Kasumi-1 (cell line): ENCODE measurements around the gene ADGRA1.

ENCODE experiments used
- DNase-seq, 2 experiments: peaks; one replicate each; lab custom pipeline; 2025; lab: John Stamatoyannopoulos, UW

Gene ADGRA1

DNA sequence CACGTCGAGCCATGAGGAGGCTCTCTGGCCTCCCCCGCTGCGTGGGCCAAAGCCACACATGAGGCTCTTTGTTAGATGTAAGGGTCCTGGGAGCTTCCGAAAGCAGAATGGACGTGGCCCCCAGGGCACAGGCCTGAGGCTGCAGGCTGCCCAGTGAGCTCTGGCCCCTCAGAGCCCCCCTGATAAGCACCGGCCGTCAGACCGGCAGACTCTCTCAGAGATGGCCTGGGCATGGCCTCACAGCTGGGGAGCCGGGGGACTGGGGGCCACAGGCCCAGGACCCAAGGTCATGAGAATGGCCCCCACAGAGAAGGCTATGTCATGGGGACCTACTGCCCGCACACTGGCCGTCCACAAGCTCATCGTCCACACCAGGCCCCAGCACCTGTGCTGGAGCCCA is 31.7 kb upstream of the ADGRA1 start:
- DNase-seq: no peak

DNA sequence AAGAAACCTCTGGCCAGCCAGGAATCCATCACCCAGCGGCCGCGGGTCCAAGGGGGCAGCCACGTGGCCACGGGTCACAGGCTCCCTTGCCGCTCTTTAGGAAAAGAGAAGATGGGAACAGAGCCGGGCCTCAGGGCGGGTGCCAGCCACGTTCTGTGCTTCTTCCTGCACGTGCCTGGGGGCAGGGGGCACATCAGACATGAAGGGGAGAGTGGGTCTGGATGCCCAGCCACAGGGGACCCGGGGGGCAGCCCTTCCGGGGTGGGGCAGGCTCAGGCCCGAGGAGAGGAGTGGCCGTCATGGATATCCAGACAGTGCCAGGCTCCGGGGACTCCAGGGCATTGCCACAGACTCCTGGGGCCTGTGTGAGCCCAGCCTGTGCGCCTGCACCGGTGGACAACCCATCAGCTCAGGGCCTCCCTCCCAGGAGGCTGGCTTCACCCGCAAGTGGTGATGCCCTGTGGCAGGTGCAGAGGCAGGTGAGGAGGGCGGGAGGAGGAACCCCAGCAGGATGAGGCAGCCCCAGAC is 31.0 kb upstream of the ADGRA1 start:
- DNase-seq: no peak

DNA sequence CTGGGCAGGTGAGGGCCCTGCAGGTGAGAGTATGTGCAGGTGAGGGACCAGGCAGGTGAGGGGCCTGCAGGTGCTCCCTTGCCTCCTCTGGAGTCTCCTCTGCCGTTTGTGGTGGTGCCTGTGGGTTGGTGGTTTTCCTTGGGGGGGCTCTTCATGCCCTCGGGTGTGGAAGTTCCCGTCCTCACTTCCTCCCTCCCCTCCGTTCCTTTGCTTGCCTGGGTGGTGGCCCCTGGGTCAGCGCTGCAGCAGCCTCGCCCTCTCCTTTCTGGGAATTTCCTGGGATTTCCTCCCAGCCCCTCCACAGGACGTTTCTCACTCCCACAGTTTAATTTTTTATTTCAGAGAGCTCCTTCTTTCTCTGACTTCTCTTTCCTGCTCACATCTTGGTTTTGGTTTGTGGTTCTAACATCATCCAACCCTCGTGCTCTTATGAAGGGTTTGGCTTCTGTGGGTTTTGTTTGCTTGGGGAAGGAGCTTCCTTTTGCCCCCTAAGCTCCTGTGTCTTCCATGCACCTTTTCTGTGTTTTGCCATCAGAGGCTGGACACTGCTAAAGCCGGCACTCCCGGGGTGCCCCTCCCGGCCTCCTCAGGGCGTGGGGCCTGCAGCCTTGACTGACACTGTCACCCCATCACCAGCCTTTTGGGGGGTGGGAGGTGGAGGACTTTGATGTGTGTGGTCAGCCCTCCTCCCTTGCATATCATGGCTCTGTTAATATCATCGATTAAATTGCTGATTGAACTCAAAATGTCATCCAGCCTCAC is 29.2 kb upstream of the ADGRA1 start:
- peak; percentile 8 to 22 for DNase-seq

DNA sequence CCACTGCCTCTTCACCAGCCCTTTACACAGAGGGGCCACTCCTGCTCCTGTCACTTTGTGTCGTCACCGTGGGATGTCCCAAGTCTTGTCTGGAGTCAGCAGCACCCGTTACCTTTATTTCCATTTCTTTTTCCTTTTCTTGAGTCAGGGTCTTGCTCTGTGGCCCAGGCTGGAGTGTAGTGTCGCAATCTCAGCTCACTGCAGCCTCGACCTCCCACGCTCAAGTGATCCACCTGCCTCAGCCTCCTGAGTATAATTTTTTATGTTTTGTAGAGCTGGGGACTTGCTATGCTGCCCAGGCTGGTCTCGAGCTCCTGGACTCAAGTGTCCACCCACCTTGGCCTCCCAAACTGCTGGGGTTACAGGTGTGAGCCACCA is 28.6 kb upstream of the ADGRA1 start:
- DNase-seq: no peak

DNA sequence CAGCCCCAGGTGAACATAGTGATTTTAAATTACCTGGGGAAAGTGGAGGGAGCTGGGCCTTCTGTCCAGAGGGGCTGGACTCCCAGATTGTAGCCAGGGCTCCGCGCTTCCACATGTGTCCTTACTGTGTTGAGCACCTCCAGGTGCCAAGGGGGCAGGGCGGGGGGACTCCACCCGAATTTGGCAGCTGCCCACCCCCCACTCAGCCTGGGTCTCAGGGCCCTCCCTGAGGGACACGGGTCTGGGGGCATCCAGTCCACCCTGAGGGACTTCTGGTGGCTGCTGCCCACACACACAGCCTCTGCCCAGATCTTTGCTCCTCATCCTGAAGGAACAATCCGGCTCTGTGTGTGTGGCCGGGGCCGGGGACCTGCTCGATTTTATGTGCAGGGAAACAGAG is 28.2 kb upstream of the ADGRA1 start:
- no peak for DNase-seq

DNA sequence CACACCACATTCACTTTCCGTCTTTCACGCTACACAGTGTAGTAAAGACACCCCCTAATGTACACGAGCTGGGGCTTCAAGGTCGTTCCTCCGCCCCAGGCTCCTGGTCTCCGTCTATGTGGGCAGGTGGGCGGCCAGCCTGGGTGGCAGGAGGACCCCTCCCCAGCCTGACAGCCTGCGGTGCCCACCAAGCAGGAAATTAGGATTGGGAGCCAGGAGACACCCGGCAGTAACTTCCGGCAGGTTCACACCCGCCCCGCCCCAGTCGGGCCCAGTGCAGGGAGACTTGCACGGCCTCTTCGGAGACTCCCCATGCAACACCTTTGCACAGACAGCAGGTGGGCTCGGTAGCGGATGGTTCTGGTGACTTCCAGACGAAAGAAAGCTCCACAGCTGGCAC is 27.7 kb upstream of the ADGRA1 start:
- DNase-seq: no peak

DNA sequence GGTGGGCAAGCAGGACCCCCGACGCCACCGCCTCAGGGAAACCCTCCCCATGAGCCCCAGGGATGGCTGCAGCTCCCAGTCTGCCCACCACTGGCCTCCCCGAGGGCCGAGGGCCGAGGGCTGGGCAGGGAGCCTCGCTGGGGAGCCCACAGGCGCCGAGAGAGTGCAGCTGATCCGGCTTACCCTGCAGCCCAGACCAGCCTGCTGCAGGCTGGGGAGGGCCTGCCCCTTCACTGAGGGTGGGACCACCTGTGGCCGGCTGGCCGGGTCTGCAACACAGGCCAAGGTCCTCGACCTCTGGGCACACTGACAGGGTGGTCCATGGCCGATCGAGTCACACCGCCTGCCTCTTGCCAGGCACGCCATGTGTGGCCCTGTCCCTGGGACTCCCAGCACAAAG is 27.3 kb upstream of the ADGRA1 start:
- DNase-seq: no peak

DNA sequence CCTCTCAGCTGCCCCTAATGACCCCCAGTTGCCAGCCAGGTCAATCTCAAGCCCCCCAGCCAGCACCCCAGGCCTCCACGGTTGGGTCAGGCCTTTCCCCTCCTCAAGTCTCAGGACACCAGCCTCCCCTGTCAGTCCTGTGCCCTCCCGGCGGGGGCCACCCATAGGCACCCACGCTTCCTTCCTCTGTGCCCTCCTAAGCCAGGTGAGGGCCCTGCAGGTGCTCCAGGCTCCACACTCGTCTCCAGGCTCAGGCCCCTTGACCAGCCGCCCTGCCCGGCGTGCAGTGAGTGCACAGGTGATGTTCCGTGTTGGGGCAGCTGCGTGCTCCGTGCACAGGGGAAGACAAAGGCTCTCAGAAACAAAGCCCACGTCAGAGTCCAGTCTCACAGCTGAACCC is 26.8 kb upstream of the ADGRA1 start:
- DNase-seq: no peak

DNA sequence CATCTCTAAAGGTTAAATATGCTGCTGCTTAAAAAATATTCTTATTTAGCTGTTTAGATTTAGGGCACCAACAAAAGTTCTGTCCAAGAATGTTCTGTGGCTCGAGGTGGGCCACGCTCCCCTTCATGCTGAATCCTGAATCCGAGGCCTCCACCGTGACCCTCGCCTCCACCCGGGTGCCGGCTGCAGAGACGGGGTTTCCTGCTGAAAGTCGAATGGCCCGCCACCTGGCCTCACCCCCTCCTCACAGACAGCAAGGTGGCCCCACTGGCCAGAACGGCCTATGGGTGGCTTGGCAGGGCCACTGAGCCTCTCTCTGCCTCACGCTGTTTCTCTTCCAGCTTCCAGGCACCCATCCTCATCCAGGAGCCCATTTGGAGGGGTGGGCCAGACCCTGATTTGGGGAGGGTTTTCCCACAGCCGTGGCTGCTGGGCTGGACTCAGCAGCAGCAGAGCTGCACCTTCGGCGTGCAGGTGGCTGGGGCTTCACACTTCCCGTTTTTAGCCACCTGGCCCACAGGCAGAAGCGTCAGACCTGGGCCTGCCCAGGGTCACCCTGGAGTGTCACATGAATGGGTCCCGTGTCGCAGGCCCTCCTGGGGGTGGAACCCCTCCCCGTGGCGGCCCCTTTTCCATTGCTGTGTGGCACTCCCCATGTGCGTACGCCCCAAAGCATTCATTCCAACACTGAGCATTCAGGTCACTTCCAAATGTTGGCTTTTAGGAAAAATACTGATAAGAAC is 26.3 kb upstream of the ADGRA1 start:
- no peak for DNase-seq

DNA sequence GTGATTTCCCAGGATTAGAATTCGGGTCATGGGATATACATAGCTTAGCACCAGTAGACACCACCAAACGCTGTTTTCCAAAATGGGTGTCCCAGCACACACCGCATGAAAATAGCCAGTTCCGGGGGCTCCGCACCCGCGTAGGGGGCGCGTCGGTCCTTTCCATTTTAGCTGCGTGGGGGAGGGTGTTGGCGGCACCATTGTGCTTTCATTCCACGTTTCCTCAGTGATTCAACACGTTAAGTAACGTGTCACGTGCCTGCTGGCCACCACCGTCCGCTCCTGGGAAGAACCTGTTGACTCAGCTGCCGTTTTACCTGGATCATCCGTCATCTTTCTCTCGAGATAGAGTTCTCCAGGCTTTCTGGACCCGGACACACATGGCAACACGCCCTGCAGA is 25.6 kb upstream of the ADGRA1 start:
- DNase-seq: no peak

DNA sequence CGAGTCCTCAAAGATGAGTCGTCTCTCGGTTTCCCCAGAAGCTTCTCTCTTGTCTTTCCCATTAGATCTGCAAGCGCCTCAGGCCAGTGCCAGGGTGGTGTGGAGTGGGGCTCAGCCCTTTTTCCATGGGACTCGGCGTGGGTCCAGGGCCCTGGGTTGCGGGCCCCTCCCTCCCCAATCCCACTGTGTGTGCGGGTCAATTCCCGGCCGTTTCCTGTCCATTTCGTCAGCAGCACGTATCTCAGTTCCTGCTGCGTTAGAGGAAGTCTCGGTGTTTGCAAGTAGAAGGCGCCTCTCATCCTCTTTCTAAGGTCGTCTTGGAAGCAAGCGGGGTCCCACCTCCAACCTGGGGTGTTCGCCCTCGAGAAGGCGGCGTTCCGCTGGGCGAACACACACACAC is 25.1 kb upstream of the ADGRA1 start:
- DNase-seq: no peak

DNA sequence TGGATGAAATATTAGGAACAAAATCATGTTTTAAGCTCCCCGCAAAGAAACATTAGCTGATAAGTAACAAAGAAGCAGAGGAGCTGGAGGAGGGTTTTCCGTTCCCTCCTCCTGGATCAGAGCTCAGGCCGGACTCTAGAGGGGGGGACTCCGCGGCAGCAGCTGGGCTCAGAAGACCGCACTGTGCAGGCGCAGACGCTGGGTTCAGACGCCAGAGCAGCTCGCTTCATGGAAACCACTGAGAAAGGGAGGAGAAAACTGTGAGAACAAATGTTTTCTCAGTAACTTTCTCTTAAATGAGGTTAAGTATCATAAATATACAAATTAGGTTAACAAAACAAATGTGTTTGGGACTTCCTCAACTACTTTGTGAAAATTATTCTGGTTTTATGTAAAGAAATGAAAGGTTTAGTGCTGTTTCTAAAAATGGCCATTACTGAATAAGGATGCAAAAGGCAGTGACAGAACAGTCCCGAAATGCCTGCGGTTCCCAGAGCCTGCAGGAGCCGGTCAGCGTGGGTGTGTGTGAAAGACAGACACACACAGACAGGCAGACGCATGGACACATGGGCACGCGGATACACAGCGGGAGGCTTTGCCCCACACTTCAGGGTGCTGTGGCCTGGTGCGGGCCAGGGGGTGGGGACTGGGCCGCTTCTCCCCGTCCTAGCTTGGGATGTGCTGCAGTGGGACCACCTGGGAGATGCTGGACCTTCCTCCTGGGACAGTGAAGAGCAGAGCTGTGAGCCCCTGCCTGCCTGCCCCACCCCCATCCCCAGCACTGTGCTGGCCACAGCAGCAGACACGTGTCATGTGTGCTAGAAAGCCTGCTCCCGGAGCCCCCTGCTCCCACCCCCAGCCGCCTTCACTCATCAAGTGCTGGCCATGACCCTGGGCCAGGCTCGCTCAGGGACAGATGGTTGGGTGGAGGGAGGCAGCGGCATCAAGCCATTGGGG is 20.3 kb upstream of the ADGRA1 start:
- no peak for DNase-seq

DNA sequence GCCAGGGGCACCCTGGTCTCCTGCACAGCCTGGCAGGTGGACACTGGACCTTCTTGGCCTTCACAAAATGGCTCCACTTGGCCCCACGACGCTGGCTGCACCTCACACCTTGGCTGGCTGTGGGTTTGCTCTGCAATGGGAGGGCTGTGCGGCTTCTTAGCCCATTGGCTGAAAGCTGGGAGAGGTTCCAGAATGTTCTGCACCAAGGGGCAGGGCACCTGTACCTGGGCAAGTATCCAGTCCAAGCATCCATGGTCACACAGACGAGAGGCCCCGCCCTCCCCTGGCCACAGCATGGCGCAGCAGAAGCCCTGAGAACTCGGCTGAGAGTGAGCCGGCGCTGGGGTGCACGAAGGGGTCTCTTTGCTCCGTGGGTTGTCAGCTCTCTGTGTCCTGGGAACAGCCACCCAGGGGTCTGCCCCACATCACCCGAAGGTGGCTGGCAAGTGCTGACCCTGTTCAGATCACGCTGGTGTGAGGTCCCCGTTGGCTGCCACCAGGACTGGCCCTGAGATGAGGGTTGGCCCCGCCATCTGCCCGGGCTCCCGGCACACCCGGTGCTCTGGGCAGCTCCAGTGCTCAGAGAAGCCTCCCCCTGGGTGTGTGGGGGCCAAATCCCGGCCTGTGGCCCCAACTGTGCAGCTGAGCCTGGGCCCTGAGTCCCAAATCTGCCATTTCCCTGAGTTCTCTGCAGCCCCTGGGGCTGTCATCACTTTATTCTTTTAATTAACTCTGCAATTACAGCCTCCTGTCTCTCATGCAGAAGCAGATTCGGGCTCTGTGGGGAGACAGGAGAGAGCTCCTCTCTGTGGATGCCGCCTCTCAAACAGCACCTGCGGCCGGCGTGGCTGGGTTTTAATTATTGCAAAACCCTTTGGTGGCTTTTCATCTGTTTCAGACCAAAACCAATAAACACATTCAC is 19.4 kb upstream of the ADGRA1 start:
- no peak for DNase-seq

DNA sequence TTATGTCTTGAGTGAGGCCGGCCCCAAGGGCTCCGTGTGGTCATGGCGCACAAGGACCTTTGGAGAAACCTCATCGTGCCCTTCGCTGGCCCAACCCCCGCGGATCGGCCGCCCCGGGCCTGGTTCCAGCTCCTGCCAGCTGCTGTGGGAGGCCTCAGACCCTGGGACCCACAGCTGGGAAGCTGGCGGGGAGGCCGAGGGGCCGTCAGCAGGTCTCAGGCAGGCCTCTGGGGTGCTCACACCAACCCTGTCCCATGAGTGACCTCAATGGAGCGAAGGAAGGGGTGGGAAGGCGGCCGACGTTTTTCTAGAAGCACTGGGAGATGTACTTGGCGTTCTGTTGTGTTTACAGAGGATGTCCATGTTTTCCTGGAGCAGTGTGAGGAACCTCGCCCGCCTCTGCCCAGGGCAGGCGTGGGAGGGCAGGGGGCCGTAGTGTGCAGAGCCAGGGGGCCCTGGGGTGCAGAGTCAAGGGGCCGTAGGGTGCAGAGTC is 18.6 kb upstream of the ADGRA1 start:
- DNase-seq: no peak

DNA sequence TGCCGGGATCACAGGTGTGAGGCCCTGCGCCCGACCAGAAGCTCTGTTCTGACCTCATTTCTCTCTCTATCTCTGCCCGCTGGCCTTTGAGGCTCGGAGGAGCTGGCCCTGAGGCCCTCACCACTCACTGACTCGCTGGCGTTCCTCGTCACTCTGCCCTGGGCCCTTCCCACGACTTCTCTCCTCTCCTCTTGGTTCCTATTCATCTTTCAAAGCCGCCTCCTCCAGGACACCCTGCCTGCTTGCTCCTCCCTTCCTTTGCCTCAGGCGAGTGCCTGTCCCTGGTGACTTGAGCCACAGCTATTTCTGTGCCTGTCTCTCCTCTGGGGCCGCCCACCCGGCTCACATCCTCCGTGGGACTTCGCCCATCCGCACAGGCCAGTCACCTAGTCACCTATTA is 17.3 kb upstream of the ADGRA1 start:
- DNase-seq: no peak

DNA sequence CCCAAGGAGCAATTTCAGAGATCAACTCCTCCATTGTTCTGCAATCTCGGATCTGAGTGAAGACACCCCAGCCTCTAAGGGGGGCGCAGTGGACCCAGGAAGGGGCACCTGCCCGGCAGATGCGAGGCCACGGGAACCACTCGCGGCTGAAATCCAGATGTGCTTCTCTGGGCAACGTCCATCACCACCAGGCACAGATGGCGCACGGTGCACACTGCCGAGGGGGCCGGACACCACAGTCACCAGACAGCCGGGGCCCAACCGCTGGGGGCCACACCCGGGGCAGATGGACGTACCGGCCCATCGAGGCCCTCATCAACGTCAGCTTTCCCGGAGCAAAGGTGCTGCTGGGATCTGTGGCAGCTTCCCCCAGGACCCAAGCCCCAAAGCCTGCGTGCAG is 16.9 kb upstream of the ADGRA1 start:
- DNase-seq: no peak

DNA sequence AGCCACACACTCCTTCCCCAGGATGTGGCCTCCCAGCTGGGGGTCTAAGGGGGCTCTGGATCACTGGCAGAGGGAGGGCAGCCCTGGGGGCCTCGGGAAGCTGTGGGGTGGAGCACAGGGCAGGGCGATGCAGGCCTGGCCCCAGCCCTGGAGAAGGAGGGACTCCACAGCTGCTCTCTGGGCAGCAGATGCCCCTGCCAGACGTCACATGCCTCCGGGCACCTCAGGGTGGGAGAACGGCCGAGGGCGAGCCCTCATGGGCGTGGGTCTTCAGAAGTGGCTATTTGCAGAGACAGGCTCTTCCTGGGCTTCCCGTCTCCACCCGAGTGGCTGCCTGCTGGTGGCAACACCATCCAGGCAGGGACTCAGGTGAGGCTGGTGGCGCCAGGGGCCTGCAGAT is 16.0 kb upstream of the ADGRA1 start:
- DNase-seq: no peak

DNA sequence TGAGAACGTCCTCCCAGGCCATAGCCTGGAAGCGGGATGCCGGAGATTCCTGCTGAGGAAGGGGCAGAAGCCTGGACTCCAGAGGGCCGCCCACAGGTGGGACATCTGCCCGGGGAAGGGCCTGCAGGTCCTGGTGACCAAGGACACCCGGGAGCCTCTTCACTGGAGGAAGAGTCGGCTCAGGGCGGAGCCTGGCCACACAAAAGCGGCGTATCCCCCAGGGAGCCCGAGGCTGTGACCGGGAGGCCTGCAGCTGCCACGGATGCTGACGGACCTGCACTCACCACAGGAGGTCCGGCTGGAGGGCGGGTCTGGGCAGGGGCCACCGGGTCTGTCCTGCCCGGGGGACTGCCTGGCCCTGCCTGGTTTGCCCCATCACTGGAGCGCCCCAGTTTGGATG is 15.5 kb upstream of the ADGRA1 start:
- DNase-seq: no peak

DNA sequence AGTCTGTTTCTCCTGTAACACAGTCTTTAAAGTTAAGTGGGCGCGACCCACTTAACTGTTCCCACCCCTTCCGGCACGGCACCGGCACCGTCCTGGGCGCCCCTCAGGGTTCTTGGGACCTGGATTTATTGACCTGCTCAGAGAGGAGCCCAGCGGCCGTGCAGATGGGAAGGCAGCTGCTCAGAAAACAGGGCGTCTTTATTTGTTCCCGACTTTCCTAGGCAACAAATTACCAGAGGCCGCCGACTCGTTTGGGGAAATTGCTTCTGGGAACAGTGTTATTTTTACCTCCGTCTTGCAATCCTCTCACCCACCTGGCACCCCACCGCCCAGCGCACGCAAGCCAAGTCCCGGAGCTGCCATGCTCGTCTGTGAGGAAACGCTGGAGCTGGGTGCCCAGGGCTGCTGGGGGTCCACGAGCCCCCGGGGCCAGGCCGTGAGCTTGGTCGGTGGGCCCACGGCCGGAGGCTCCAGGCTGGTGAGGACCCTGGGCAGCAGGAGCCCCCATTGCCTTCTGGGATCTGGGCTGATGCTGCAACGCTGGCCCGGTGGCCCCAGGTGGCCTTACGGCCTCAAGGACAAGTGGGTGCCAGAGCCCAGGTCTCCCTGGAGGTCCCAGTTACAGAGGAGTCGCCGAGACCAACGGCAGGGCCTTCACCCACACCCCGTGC is 14.9 kb upstream of the ADGRA1 start:
- DNase-seq: no peak

DNA sequence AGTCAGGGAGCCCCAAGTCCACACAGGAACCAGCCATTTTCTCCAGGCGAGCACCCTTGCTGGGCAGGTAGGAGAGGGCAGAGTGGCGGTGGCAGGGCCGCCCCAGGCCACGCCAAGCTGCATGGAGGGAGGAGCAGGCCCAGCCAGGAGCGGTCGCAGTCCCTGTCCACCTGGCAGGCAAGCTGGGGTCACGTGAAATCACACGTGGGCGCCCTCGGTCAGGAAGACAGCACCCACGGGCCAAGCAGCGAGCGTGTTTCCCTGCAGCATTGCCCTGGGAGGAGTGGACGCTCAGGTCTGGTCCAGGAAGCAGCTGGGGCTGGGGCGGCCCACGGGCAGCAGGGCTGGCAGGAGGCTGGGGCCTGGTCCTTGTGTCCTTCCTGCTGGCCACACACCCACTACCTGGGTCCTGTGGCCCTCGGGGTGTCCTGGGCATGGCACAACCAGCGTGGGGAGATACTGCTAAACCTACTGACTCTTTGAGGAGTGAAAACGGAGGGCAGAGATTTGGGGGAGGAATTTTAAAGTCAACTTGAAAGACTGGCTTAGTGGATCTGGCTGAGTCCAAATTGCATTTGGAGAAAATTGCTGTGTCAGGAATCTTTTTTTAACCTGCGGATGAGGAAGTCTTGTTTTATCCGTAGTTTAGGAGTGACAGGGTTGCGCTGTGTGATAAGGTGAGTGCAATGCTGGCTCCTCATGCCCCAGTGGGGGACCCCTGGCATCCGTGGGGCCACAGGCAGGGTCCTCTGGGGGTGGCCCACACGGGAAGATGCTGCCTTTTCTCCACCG is 12.2 kb upstream of the ADGRA1 start:
- DNase-seq: no peak
